IMR-90 (cell line): ENCODE measurements around the gene OLFM3. TPM values are rescaled to one million over a fixed set of nuclear protein-coding genes. Genes with fewer than 3 reads are reported as not detected.

ENCODE experiments used
- ATAC-seq: fragments of 200-7000 bp; cut with Tn5 transposase; 2 replicates; pipeline ENCODE4 v1.9.1; 2020; ENCODE audit warnings: low read depth, mild to moderate bottlenecking, moderate library complexity
- BruUV-seq: library from RNA; stranded (reverse); fragments of 400-500 nt; replicated peaks from 2 replicates; lab custom pipeline; 2021; lab: Mats Ljungman, UMichigan
- CTCF ChIA-PET: fragments of 300-600 bp; formaldehyde crosslinking; extraction: SDS; loops from one replicate; lab custom pipeline; 2021; ENCODE audit warnings: antibody characterized with exemption; lab: Yijun Ruan, JAX
- POLR2A ChIA-PET: fragments of 300-600 bp; sonication (Branson Sonifier 250); formaldehyde crosslinking; loops from one replicate; lab custom pipeline; 2022; ENCODE audit warnings: antibody characterized with exemption; ENCODE audit not compliant: unreplicated experiment; lab: Charles Lee
- DNase-seq: peaks from one replicate; pipeline ENCODE4 v3.0.0; 2013
- H2AFZ ChIP-seq: replicated peaks from 2 replicates; pipeline ENCODE3; 2013; ENCODE audit warnings: low read length, mild to moderate bottlenecking; ENCODE audit not compliant: poor library complexity
- H2AK5ac ChIP-seq: 2 replicates; pipeline ENCODE4 v1.6.1; 2013; ENCODE audit warnings: low read depth, low read length, inconsistent platforms
- H2AK9ac ChIP-seq: replicated peaks from 2 replicates; pipeline ENCODE3; 2013; ENCODE audit warnings: mild to moderate bottlenecking, low read depth, low read length, moderate library complexity; ENCODE audit not compliant: poor library complexity
- H2BK120ac ChIP-seq: 2 replicates; pipeline ENCODE4 v1.6.1; 2013; ENCODE audit warnings: low read depth, low read length, inconsistent platforms
- H2BK15ac ChIP-seq: 3 replicates; pipeline ENCODE4 v1.6.1; 2013; ENCODE audit warnings: low read depth, low read length, inconsistent platforms
- H2BK20ac ChIP-seq: 2 replicates; pipeline ENCODE4 v1.6.1; 2013; ENCODE audit warnings: low read depth, mild to moderate bottlenecking, inconsistent platforms, low read length, moderate library complexity
- H2BK5ac ChIP-seq: 2 replicates; pipeline ENCODE4 v1.6.1; 2013; ENCODE audit warnings: mild to moderate bottlenecking, low read depth, low read length, inconsistent platforms; ENCODE audit not compliant: poor library complexity, severe bottlenecking
- H3K14ac ChIP-seq: replicated peaks from 2 replicates; pipeline ENCODE4 v1.6.1; 2013; ENCODE audit warnings: low read depth, low read length, inconsistent platforms
- H3K18ac ChIP-seq: 2 replicates; pipeline ENCODE4 v1.6.1; 2013; ENCODE audit warnings: low read depth, low read length, control low read depth
- H3K23ac ChIP-seq: 2 replicates; pipeline ENCODE4 v1.6.1; 2013; ENCODE audit warnings: low read depth, low read length, inconsistent platforms
- H3K27ac ChIP-seq: 2 replicates; pipeline ENCODE4 v1.5.1; 2013; ENCODE audit warnings: mild to moderate bottlenecking, control low read depth, low read length; ENCODE audit not compliant: insufficient read depth
- H3K27me3 ChIP-seq: 2 replicates; pipeline ENCODE4 v1.6.1; 2013; ENCODE audit warnings: low read length; ENCODE audit not compliant: control insufficient read depth, insufficient read depth
- H3K36me3 ChIP-seq: 2 replicates; pipeline ENCODE4 v1.6.1; 2013; ENCODE audit warnings: low read length, mixed read lengths; ENCODE audit not compliant: control insufficient read depth, insufficient read depth
- H3K4ac ChIP-seq: 2 replicates; pipeline ENCODE4 v1.6.1; 2013; ENCODE audit warnings: low read depth, low read length, inconsistent platforms
- H3K4me1 ChIP-seq: 2 replicates; pipeline ENCODE4 v1.6.1; 2013; ENCODE audit warnings: low read length, mixed read lengths; ENCODE audit not compliant: control insufficient read depth, insufficient read depth
- H3K4me2 ChIP-seq: 2 replicates; pipeline ENCODE4 v1.6.1; 2013; ENCODE audit warnings: low read depth, mild to moderate bottlenecking, control low read depth, low read length, moderate library complexity
- H3K4me3 ChIP-seq: 2 replicates; pipeline ENCODE4 v1.5.1; 2013; ENCODE audit warnings: low read depth, mild to moderate bottlenecking, control low read depth, low read length, moderate library complexity; ENCODE audit not compliant: insufficient read depth
- H3K56ac ChIP-seq: 2 replicates; pipeline ENCODE4 v1.6.1; 2013; ENCODE audit warnings: low read length, inconsistent platforms; ENCODE audit not compliant: insufficient read depth; ENCODE audit errors: extremely low read depth
- H3K79me1 ChIP-seq, 2 experiments: 2 replicates each; pipeline ENCODE4 v1.6.1; 2013; ENCODE audit warnings: low read length in 2 of 2, inconsistent platforms in 1 of 2, low read depth in 1 of 2
- H3K9ac ChIP-seq: 2 replicates; pipeline ENCODE4 v1.6.1; 2013; ENCODE audit warnings: low read depth, low read length, control low read depth
- H3K9me1 ChIP-seq: 2 replicates; pipeline ENCODE4 v1.6.1; 2013; ENCODE audit warnings: low read length, inconsistent platforms; ENCODE audit not compliant: insufficient read depth
- H3K9me3 ChIP-seq: 2 replicates; pipeline ENCODE4 v1.6.1; 2013; ENCODE audit warnings: low read length; ENCODE audit not compliant: control insufficient read depth, insufficient read depth
- H4K20me1 ChIP-seq: 2 replicates; pipeline ENCODE4 v1.6.1; 2013; ENCODE audit warnings: low read length, inconsistent platforms; ENCODE audit not compliant: insufficient read depth
- H4K5ac ChIP-seq: 2 replicates; pipeline ENCODE4 v1.6.1; 2013; ENCODE audit warnings: mild to moderate bottlenecking, low read depth, low read length, control low read depth
- H4K8ac ChIP-seq, 2 experiments: 2 replicates each; pipeline ENCODE4 v1.6.1; 2013; ENCODE audit warnings: low read depth in 2 of 2, low read length in 2 of 2, control low read depth in 1 of 2, inconsistent platforms in 1 of 2
- H4K91ac ChIP-seq: 2 replicates; pipeline ENCODE4 v1.6.1; 2013; ENCODE audit warnings: low read depth, low read length, inconsistent platforms; ENCODE audit not compliant: insufficient read depth
- BHLHE40 ChIP-seq: fragments of 150-350 bp; IDR thresholded peaks from 2 replicates; pipeline ENCODE4 v1.6.1; 2016; ENCODE audit warnings: mild to moderate bottlenecking, low read depth, low read length
- FOS ChIP-seq: fragments of 150-350 bp; IDR thresholded peaks from 2 replicates; pipeline ENCODE4 v1.6.1; 2016; ENCODE audit warnings: low read depth, low read length
- MAZ ChIP-seq: IDR thresholded peaks from 2 replicates; pipeline ENCODE4 v1.6.1; 2012; ENCODE audit warnings: low read depth, mild to moderate bottlenecking, low read length, improper control_type of control experiment, moderate library complexity, borderline replicate concordance
- MXI1 ChIP-seq: IDR thresholded peaks from 2 replicates; pipeline ENCODE4 v1.6.1; 2012; ENCODE audit warnings: low read depth, mild to moderate bottlenecking, low read length, moderate library complexity, borderline replicate concordance
- NFE2L2 ChIP-seq: fragments of 150-350 bp; IDR thresholded peaks from 2 replicates; pipeline ENCODE4 v1.6.1; 2016; ENCODE audit warnings: low read depth, mild to moderate bottlenecking, low read length
- RCOR1 ChIP-seq: IDR thresholded peaks from 2 replicates; pipeline ENCODE4 v1.6.1; 2012; ENCODE audit warnings: mild to moderate bottlenecking, low read length, improper control_type of control experiment; ENCODE audit not compliant: insufficient replicate concordance
- SMC3 ChIP-seq: fragments of 150-350 bp; IDR thresholded peaks from 2 replicates; pipeline ENCODE4 v1.6.1; 2016; ENCODE audit warnings: low read depth, mild to moderate bottlenecking, antibody characterized with exemption, low read length, moderate library complexity
- USF2 ChIP-seq: fragments of 150-350 bp; IDR thresholded peaks from 2 replicates; pipeline ENCODE4 v1.6.1; 2017; ENCODE audit warnings: mild to moderate bottlenecking, antibody characterized with exemption, low read length, low read depth
- WGBS, 2 experiments: methylation state at CpG; one replicate each; pipeline versions ENCODE4 v1.1.5 to v1.1.7; 2013; ENCODE audit warnings: missing lambda C conversion rate in 2 of 2; ENCODE audit not compliant: insufficient read length in 1 of 2; ENCODE audit errors: extremely low coverage in 2 of 2; 5-methylcytosine and 5-hydroxymethylcytosine counted together
- dilution Hi-C: fragments of 300-500 bp; cut with HindIII; formaldehyde crosslinking; loops from one replicate; pipeline ENCODE4 v1.14.3; 2018; ENCODE audit warnings: low sequenced_read_pairs; ENCODE audit not compliant: unreplicated experiment
- in situ Hi-C: fragments of 300-500 bp; cut with MboI; formaldehyde crosslinking; loops from 3 replicates; pipeline ENCODE4 v1.14.3; 2019; ENCODE audit warnings: low sequenced_read_pairs, inconsistent platforms, mixed read lengths
- intact Hi-C: fragments of 100-400 bp; cut with micrococcal nuclease; formaldehyde crosslinking; loops from 2 replicates; pipeline ENCODE4 v1.10.0; 2022
- polyA plus RNA-seq, 3 experiments: library from polyadenylated mRNA; depleted of rRNA; stranded (reverse); fragments of >200 nt; gene quantifications; 2 replicates each; pipeline ENCODE4 v1.2.3, GENCODE V29; 2012; ENCODE audit warnings: low replicate concordance in 1 of 3
- total RNA-seq: library from RNA; depleted of rRNA; stranded (reverse); fragments of >200 nt; gene quantifications from 2 replicates; pipeline ENCODE4 v1.2.3, GENCODE V29; 2012
- TF ChIP-seq, protein P1 (sequence below): fragments of 150-350 bp; IDR thresholded peaks from 2 replicates; pipeline ENCODE4 v1.6.1; 2016; ENCODE audit warnings: low read depth, mild to moderate bottlenecking, low read length, moderate library complexity, borderline replicate concordance

The OLFM3 gene
- total and polyA plus RNA-seq, 2 of the 4 experiments (the other 2 are of a cell fraction): not detected

DNA sequence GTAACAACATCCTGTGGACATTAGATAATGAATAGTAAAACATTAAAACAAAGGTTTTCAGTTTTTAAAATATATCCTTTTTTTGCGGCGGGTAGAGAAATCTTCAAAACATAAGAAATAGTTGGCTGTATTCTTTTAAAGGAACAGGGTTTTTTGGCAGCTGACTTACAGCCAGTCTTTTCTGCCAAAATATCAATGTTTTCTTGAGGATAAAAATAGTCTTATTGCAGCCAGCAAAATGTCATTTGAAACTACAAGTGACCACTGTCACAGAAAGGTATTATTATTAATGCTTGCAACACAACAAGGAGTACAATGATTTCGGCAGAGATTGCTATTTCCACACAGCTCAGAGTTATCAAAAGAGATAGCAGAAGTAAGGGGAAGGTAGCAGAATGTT, 21.4 kb downstream of the OLFM3 start:
- Histone ChIP-seq H2AK9ac (no peak overlapping the region), H3K56ac (no peak overlapping the region), H3K4me3 (no peak overlapping the region), H4K20me1 (no peaks in the 10 kb centered on the region), H3K36me3 (no peaks in the 10 kb centered on the region), H3K79me1 (no peaks in the 10 kb centered on the region), H3K23ac (no peak overlapping the region), H3K27me3 (no peaks in the 10 kb centered on the region), H2AK5ac (no peak overlapping the region), H2BK120ac (no peak overlapping the region), H3K4me1 (no peaks in the 10 kb centered on the region), H2BK20ac (no peak overlapping the region), H3K9me3 (no peaks in the 10 kb centered on the region), H3K4ac (no peak overlapping the region), H3K14ac (no peak overlapping the region), H4K8ac (no peak overlapping the region), H4K5ac (no peak overlapping the region), H2AFZ (no peak overlapping the region), H4K91ac (no peak overlapping the region), H3K18ac (no peak overlapping the region), H3K9me1 (no peaks in the 10 kb centered on the region), H3K4me2 (no peak overlapping the region), H2BK5ac (no peak overlapping the region), H3K9ac (no peak overlapping the region), H2BK15ac (no peak overlapping the region), H3K27ac (no peak overlapping the region)
- BruUV-seq: no TSS peak
- intact Hi-C loops: no loop called here
- ATAC-seq (no peak), DNase-seq (no peak)
- WGBS, 2 experiments: no CpG with 5 or more reads among the region's 3 CpGs
- dilution Hi-C loops: no loop called here
- POLR2A ChIA-PET: no interaction called here
- in situ Hi-C loops: no loop called here
- TF ChIP-seq USF2 (no peak), FOS (no peak), BHLHE40 (no peak), SMC3 (no peak), MAZ (no peak), NFE2L2 (no peak), RCOR1 (no peak), MXI1 (no peak)
- TF ChIP-seq, protein P1, sequence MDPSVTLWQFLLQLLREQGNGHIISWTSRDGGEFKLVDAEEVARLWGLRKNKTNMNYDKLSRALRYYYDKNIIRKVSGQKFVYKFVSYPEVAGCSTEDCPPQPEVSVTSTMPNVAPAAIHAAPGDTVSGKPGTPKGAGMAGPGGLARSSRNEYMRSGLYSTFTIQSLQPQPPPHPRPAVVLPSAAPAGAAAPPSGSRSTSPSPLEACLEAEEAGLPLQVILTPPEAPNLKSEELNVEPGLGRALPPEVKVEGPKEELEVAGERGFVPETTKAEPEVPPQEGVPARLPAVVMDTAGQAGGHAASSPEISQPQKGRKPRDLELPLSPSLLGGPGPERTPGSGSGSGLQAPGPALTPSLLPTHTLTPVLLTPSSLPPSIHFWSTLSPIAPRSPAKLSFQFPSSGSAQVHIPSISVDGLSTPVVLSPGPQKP: no peak
- CTCF ChIA-PET: no interaction called here
